ENCODE data around the gene MAGEA4.

GRCh38 chrX:151929126-151929525, 16.4 kb downstream of the MAGEA4 start:
- TF ChIP-seq RAD21 (IDR thresholded peaks at IDR 0.05 in 1 of 2, conservative IDR thresholded peaks at IDR 0.05 in 1 of 2; ENCODE audit: low read depth in 2 of 2, low read length in 2 of 2): no peak
- TF ChIP-seq POLR2A (IDR thresholded peaks at IDR 0.05; ENCODE audit: control extremely low read depth in 1 of 2, low read depth in 2 of 2, low read length in 2 of 2): no peak
